Measurements from ENCODE around the gene RANBP3.

RANBP3 gene

GRCh38 chr19:5972355-5972731, 5.6 kb downstream of the RANBP3 start:
- Mint-ChIP-seq H3K36me3 (ENCODE audit: low read depth) (peaks cover 23% of the 10 kb centered on the region), H3K27me3 (ENCODE audit: low read depth) (no peaks in the 10 kb centered on the region), H3K27ac (peak overlapping the region in 1 of 3 experiments; percentile 47), H3K4me1 (peaks cover 58% of the 10 kb centered on the region), H3K9me3 (no peaks in the 10 kb centered on the region), H3K4me3 (peak overlapping the region in 2 of 3 experiments; percentile 32 to 48)
- no peak for TF ChIP-seq CTCF (IDR thresholded peaks at IDR 0.05; ENCODE audit: unreplicated experiment in 3 of 3)

GRCh38 chr19:5971714-5972354, 6.1 kb downstream of the RANBP3 start:
- Mint-ChIP-seq H3K4me1 (peaks cover 59% of the 10 kb centered on the region), H3K27ac (peak overlapping the region in 2 of 3 experiments; percentile 47 to 49), H3K4me3 (peak overlapping the region in 2 of 3 experiments; percentile 32 to 48), H3K36me3 (ENCODE audit: low read depth) (peaks cover 23% of the 10 kb centered on the region), H3K9me3 (no peaks in the 10 kb centered on the region), H3K27me3 (ENCODE audit: low read depth) (no peaks in the 10 kb centered on the region)
- TF ChIP-seq CTCF (IDR thresholded peaks at IDR 0.05; ENCODE audit: unreplicated experiment in 3 of 3) = no peak

GRCh38 chr19:5969476-5969875, 8.5 kb downstream of the RANBP3 start:
- Mint-ChIP-seq H3K4me1 (peaks cover 49% of the 10 kb centered on the region), H3K27me3 (ENCODE audit: low read depth) (no peaks in the 10 kb centered on the region), H3K27ac (peak overlapping the region in 2 of 3 experiments; percentile 38 to 57), H3K9me3 (no peaks in the 10 kb centered on the region), H3K36me3 (ENCODE audit: low read depth) (peaks cover 15% of the 10 kb centered on the region), H3K4me3 (no peak overlapping the region)
- no peak for TF ChIP-seq CTCF (IDR thresholded peaks at IDR 0.05; ENCODE audit: unreplicated experiment in 3 of 3)

GRCh38 chr19:5968431-5969373, 9.2 kb downstream of the RANBP3 start:
- peaks cover 11% of the 10 kb centered on the region for H3K36me3 Mint-ChIP-seq (ENCODE audit: low read depth)
- TF ChIP-seq CTCF (IDR thresholded peaks at IDR 0.05; ENCODE audit: unreplicated experiment in 3 of 3) = no peak
- H3K4me3 Mint-ChIP-seq = no peak overlapping the region
- H3K27ac Mint-ChIP-seq = peak overlapping the region; percentile 85 to 91 (median 90)
- H3K27me3 Mint-ChIP-seq (ENCODE audit: low read depth) = no peaks in the 10 kb centered on the region
- no peaks in the 10 kb centered on the region for H3K9me3 Mint-ChIP-seq
- peaks cover 44% of the 10 kb centered on the region for H3K4me1 Mint-ChIP-seq

- Mint-ChIP-seq H3K27me3 (ENCODE audit: low read depth) (no peaks in the 10 kb centered on the region), H3K4me3 (peak overlapping the region in 2 of 3 experiments; percentile 8 to 32), H3K4me1 (peaks cover 46% of the 10 kb centered on the region), H3K36me3 (ENCODE audit: low read depth) (peaks cover 11% of the 10 kb centered on the region), H3K27ac (peak overlapping the region; percentile 85 to 91 (median 90)), H3K9me3 (no peaks in the 10 kb centered on the region)
- peak; percentile 84 to 93 (median 91) for TF ChIP-seq CTCF (IDR thresholded peaks at IDR 0.05; ENCODE audit: unreplicated experiment in 3 of 3)
Measured at GRCh38 chr19:5967994-5968430, 9.9 kb downstream of the RANBP3 start.

All from nephron (organoid).